K562 (cell line): ENCODE measurements around the gene MEIS2. TPM values are rescaled to one million over a fixed set of nuclear protein-coding genes. Genes with fewer than 3 reads are reported as not detected.

Experiments used
- BRF1 ChIP-seq: IDR thresholded peaks from 3 replicates; pipeline ENCODE4 v1.6.1; 2011; ENCODE audit warnings: borderline replicate concordance, mild to moderate bottlenecking; ENCODE audit not compliant: insufficient read length; ENCODE audit errors: extremely low read depth
- HNRNPUL1 ChIP-seq: fragments of 200-400 bp; formaldehyde crosslinking; IDR thresholded peaks from 2 replicates; pipeline ENCODE4 v1.6.1; 2017; ENCODE audit warnings: low read length
- KAT7 ChIP-seq: sonication (generic); formaldehyde crosslinking; IDR thresholded peaks from 2 replicates; pipeline ENCODE4 v1.8.0; 2022; ENCODE audit warnings: missing genetic modification reagents, mild to moderate bottlenecking, borderline replicate concordance
- MXD1 ChIP-seq: fragments of 250-450 bp; sonication (Bioruptor Pico); IDR thresholded peaks from 2 replicates; pipeline ENCODE4 v1.8.0; 2021; ENCODE audit warnings: borderline replicate concordance, mild to moderate bottlenecking, moderate library complexity; ENCODE audit not compliant: poor library complexity, severe bottlenecking
- MYC ChIP-seq, 2 experiments: fragments of 250-450 bp in 1 of 2; sonication (Bioruptor Pico) in 1 of 2; IDR thresholded peaks; 2 replicates each; pipeline versions ENCODE4 v1.5.1 to v1.6.1; 2012 to 2021; ENCODE audit warnings: low read depth in 2 of 2, borderline replicate concordance in 1 of 2, improper control_type of control experiment in 1 of 2, low read length in 1 of 2, mild to moderate bottlenecking in 1 of 2, moderate library complexity in 1 of 2
- PRPF4 ChIP-seq: fragments of 200-400 bp; formaldehyde crosslinking; IDR thresholded peaks from one replicate; pipeline ENCODE4 v1.6.1; 2017; ENCODE audit warnings: low read length, low read depth, mild to moderate bottlenecking; ENCODE audit not compliant: insufficient read depth, poor library complexity, severe bottlenecking
- SIN3A ChIP-seq, 2 experiments: fragments of 150-350 bp in 1 of 2; IDR thresholded peaks; 2 replicates each; pipeline ENCODE4 v1.6.1; 2011 to 2016; ENCODE audit warnings: borderline replicate concordance in 2 of 2, low read depth in 2 of 2, low read length in 2 of 2, mild to moderate bottlenecking in 2 of 2, moderate library complexity in 2 of 2; ENCODE audit not compliant: control insufficient read depth in 1 of 2
- UBTF ChIP-seq, 2 experiments: IDR thresholded peaks; 2 replicates each; pipeline ENCODE4 v1.6.1; 2012; ENCODE audit warnings: improper control_type of control experiment in 2 of 2, low read depth in 2 of 2, low read length in 2 of 2, borderline replicate concordance in 1 of 2
- ZNF668 ChIP-seq: fragments of 250-450 bp; sonication (Bioruptor Pico); IDR thresholded peaks from 2 replicates; pipeline ENCODE4 v1.8.0; 2022; ENCODE audit warnings: mild to moderate bottlenecking, inconsistent platforms
- polyA plus RNA-seq, 8 experiments: library from polyadenylated mRNA; depleted of rRNA in 4 of 8; stranded (reverse) in 5 of 8; unstranded in 3 of 8; fragments of >200 nt; fragmentation: Nextera tagmentation in 2 of 8; fragmentation: Illumina TruSeq in 1 of 8; extraction: Ambion mirVana in 2 of 8; extraction: Trizol in 1 of 8; gene quantifications; 2 replicates each; pipeline versions ENCODE4 v1.2.1 to v1.2.3, GENCODE V29; 2011 to 2014; ENCODE audit warnings: inconsistent platforms in 1 of 8, missing spikeins in 1 of 8
- total RNA-seq, 7 experiments: library from RNA; depleted of rRNA in 6 of 7; stranded (reverse); fragments of >200 nt in 6 of 7; fragmentation: Illumina TruSeq in 2 of 7; extraction: Trizol in 2 of 7; gene quantifications; 2 replicates each; pipeline versions ENCODE4 v1.2.1 to v1.2.3, GENCODE V29; 2011 to 2021; ENCODE audit warnings: low replicate concordance in 1 of 7

The MEIS2 gene
- total and polyA plus RNA-seq, 9 of the 15 experiments (the other 6 are each of a cell fraction or from before 2014, with no cell fraction given), result 7.5 to 64.2 (median 22.3) TPM

DNA sequence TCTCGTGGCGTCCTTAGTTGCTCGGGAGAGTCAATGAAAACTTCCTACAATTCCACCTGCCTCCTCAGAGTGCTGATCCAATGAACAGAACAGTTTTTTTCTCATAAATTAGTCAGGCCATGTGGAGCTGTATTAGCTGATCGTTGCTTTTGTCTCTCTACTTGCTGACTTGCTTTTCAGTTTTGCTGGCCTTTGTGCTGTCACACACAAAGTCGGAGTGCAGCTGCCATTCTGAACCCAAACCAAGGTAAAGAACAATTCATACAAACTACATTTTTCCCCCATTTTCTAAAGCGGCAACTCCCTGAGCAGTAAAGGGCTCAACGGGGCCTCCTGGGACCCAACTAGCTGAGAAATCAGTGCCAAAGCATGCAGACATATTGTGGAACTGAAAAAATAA, 43.1 kb downstream of the MEIS2 start (continued):
- TF ChIP-seq UBTF (IDR thresholded peaks at IDR 0.05; ENCODE audit: borderline replicate concordance in 1 of 2, low read depth in 2 of 2, low read length in 2 of 2) (no peak), KAT7 (CRISPR knock-in tag) (no peak), ZNF668 (CRISPR knock-in tag) (no peak), MXD1 (CRISPR knock-in tag) (no peak), HNRNPUL1 (no peak), BRF1 (no peak), MYC (IDR thresholded peaks at IDR 0.05; ENCODE audit: low read depth, low read length) (no peak), MYC (CRISPR knock-in tag; IDR thresholded peaks at IDR 0.05; ENCODE audit: borderline replicate concordance, low read depth) (no peak), PRPF4 (no peak), SIN3A (IDR thresholded peaks at IDR 0.05; ENCODE audit: borderline replicate concordance in 2 of 2, control insufficient read depth in 1 of 2, low read depth in 2 of 2, low read length in 2 of 2) (no peak)
- TF ChIP-seq, all 486 proteins: peak for 0
